HG03520 (cell line): Measurements from ENCODE around the gene BRD7.

Source experiments
- ATAC-seq: cut with Tn5 transposase; IDR thresholded peaks from one replicate; pipeline ENCODE4 v1.9.1; 2021; ENCODE audit warnings: mild to moderate bottlenecking, moderate library complexity; ENCODE audit not compliant: unreplicated experiment

The BRD7 gene

DNA sequence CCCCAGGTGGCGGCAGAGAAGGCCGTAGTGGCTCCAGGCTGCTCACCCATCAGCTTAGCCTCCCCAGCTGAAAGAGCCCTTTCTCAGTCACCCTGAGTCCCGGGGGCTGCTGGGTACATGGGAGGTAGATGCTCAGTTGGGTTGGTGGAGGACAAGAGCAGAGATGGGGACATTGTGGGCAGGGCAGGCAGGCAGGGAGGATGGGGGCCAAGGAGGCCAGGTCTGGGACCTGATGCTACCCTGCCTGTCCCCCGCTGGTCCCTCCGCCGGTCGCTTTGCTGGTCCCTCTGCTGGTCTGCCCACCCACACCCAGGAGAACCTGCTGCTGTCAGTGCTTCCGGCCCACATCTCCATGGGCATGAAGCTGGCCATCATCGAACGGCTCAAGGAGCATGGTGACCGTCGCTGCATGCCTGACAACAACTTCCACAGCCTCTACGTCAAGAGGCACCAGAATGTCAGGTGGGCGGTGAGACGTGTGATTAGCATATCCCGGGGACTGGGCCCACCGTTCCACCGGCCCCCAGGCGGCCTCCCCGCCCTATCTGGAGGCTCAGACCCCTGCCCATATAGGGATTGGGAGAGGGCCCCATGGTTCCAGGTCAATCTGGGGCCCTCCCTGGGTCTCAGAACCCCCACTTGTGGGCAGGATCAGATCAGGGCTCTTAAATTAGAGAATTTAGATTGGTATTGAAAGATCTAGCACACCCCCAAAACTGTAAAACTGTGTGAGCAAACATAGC lies 75.6 kb downstream of the BRD7 start:
- no peak for ATAC-seq

DNA sequence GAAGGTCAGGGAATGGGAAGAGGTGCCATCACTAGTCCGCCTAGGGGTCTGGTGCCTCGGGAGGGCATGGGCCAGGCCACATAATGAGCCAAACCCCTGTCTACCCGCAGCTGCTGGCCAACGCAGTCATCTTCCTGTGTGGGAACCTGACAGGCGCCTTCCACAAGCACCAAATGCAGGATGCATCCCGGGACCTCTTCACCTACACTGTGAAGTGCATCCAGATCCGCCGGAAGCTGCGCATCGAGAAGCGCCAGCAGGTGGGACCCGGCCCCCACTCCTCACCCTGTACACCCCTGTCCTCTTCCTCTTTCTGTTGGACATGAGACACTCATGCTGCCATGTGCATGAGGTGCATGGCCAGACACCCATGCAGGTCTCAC lies 76.2 kb downstream of the BRD7 start:
- ATAC-seq = no peak

DNA sequence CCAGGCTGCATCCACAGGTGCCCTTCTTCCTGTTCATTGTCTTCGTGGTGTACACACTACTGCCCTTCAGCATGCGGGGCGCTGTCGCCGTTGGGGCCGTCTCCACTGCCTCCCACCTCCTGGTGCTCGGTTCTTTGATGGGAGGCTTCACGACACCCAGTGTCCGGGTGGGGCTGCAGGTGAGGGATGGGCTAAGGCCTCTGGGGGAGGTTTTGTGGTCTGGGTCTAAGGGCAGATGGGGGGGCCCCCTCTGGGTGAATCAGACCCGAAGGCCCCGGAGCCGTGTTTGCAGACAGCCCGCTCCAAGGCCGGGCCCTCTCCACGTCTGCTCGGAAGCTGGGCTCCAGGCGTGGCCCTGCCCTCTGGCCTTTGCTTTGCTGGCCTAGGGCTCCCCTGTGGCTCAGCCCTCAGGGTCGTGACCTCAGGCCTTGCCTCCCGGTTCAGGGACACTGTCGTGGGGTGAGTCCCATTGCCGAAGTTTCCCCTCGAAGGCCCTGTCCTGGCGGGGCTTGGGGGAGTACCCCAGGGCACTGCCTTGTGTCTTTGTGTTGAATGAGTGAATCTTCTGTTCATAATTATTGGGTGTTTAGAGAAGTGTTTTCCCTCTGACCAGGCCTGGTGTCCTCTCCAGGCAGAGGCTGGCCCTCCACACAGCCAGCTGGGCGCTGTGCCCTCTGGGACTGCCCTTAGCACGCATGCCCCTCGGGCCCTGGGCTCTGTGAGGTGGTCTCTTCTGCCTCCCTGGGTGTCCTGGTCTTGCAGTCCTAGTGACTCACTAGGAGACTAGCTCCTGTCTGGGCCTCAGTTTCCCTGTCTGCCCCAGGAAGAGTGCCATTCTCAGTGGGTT lies 76.8 kb downstream of the BRD7 start:
- ATAC-seq = no peak

DNA sequence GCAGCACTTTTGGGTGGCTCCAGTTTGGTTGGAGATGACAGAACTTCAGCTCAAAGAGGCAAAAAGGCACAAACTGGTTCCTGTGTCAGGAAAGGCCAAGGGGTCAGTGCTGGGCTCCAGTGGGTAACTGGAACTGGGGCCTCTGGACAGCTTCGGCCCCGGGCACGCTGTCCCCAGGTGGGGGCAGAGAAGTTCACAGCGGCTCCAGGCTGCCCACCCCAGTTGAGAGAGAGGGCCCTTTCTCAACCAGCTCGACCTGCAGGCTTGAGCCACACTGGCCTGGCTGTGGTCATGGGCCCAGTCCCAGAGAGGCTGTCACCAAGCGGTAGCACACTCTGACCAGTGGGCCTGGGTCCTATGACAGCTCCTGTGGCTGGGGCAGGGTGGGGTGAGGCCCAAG lies 77.9 kb downstream of the BRD7 start:
- ATAC-seq = no peak

DNA sequence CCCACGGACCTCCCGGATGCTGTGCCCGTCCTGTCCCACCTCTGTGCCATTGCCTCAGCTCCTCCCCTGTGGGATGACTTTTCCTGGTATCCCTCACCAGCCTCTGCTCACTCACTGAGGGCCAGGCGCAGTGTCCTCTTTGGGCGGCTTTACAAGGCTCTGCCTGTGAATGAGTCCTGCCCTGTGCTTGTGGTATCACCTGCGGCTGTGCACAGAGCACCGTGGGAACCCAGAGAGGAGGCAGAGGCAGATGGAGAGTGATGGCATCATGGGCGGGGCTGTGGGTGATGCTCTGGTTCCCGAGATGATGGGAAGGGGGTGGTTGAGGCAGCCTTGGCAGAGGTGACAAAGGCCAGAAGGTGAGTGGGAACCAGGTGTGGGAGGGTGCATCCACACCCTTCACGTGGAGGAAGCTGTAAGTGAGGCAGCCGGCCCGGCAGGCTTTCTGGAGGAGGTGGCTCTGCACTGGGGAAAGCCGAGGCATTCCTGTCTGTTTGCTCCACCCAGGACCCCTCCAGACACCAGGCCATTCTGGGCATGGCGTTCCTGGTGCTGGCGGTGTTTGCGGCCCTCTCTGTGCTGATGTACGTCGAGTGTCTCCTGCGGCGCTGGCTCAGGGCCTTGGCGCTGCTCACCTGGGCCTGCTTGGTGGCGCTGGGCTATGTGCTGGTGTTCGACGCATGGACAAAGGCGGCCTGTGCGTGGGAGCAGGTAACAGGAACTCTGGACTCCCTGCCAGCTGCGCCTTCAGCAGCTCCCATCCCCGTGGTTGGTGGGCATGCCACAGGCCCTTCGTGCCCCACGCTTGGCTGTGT lies 78.6 kb downstream of the BRD7 start:
- no peak for ATAC-seq

DNA sequence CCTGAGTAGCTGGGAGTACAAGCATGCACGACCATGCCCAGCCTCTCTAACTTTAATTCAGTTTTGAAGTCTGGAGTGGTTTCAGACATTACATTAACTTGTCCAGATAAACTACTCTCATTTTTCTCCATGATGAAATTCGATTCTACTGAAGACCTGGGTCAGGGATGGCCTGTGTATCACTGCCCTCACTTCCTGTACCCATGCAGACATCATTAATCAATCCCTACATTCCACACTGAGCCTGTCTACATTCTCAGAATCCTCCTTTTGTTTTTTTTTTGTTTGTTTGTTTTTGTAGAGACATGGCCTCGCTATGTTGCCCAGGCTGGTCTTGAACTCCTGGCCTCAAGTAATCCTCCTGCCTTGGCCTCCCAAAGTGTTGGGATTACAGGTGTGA lies 79.9 kb downstream of the BRD7 start:
- ATAC-seq = no peak

DNA sequence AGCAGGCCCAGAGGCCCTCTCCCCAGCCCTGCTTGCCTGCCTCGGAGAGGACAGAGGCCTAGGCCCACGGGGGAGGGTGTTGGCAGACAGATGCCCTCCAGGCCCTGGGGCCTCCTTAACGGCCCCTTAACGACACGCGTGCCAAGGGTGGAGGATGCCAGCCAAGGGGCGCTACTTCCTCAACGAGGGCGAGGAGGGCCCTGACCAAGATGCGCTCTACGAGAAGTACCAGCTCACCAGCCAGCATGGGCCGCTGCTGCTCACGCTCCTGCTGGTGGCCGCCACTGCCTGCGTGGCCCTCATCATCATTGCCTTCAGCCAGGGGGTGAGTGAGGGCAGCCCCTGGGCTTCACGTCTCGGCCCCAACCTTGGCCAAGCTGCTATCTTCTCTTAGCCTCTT lies 80.8 kb downstream of the BRD7 start:
- no peak for ATAC-seq

DNA sequence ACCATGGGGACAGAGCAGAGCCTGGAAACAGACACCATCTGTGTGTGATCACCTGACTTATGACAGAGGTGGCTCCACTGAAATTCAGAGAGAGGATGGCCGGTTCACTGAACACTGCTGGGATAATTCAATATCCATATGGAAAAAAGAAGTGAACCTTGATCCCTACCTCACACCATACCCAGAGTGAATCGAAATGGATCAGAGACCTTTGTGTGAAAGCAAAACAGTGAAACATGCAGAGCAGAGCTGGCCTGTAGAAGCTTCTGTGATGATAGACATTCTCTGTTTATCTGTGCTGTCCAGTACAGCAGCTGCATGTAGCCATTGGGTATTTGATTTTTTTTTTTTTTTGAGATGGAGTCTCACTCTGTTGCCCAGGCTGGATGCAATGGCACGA lies 82.1 kb downstream of the BRD7 start:
- no peak for ATAC-seq

DNA sequence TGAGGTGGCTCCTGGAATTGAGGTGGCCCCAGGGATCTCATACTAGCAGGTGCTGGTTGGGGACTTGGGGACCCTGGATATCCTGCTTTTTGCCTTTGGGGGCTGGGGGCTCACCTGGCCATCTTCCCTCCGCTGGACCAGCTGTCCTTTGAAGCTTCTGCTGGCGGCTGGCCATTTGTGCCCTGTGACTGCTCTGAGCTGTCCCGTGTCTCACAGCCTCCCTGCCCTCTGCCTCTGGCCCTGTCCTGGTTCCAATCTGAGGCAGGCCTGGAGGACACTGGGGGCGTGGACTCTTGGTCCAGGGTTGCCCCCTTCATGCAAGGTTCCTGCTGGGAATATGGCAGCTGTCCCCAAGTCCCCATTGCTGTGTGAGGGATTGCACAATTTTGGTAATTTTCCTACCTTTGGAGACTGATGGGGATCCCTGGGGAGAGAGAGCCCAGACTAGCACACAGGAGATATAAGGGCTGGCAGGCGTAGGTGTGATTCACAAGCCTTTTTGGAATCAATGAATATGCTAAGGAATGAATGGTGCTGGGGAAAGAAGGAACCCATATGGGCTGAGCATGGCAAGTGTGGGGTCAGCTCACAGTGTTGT lies 83.3 kb downstream of the BRD7 start:
- ATAC-seq = no peak

DNA sequence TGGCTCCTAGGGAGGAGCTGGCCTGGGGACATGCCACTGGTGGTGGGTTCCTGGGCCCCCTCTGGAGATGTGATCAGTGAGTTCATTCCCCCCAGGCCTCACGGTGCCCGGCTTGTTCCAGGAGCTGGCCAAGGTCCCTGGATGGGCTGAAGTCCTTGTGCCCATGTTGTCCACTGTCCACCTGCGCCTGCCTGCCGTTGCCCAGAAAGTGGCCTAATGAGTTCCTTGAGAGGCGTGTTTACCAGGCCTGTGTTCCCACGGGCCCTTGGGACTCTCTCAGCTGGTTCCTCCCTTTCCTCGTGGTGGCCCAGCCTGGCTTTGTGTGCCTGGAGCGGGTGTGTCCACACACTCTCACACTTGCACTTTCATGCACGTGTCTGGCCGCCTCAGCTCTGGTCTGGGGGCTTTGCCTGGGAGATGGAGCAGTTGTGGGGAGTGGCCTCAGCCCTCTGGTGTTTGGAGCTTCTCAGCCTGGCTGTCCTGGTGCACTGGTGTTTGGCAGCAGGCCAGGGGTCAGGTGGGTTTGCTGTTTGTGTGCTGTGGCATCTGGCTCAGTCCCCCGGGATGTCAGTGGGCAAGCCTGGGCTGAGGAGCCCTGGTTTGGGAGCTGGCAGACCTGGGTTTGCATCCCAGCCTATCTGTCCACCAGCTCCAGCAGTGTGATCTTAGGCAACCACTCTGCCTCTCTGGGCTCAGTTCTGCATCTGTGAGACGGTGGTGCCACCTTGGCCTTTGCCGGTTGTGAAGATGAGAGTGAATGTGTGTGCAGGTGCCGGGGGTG lies 84.5 kb downstream of the BRD7 start:
- no peak for ATAC-seq

DNA sequence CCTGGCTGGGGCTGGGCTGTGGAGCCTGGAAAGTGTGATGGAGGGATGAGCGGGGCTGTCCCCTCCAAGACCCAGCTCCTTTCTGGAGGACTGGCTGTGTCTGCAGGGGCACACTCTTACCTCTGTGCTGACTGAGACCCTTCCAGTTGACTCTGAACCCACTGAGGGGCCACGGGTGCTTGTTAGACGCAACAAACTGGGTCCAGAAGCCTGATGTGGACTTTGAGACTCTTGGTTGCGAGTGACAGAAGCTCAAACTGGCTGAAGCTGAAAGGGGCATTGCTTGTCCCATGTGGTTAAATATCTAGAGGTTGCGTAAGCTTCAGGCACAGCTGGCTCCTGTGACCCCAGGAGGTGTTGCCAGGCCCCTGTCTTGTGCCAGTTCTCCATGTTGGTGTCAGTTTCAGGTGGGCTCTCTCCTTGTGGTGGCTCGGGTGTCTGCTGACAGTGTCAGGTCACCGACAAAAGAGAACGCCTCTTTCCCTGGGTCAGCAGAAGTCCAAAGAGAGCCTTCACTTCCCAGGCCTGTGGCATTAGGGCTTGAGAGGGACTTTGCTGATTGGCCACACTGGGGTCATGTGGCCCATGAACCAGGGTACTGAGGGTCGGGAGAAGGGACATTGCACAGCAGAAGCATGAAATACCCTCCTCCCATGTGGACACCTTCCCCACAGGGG lies 85.7 kb downstream of the BRD7 start:
- no peak for ATAC-seq

DNA sequence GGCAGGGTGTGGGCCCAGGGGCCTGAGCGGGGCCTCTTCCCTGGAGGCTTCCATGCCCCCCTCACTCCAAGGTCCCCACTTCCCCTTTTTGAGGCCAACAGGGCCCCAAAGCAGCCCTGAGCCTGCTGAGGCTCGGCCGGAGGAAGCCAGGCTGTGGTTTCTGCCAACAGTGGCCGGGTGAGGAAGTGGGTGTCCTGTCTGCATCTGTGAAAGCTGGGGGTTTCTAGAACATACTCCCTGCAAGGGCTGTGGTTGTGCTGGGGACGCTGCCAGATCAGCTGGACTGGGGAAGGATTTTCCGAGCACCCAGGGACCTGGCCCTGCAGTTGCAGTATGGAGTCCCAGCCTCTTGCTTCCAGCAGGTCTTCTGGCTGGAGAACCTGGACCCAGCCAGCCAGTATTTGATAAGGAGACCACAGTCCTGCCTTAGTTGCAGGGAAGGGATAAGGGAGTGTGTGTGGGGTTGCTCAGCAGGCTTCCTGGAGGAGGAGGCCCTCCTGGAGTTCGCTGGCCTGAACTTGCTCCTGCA lies 86.7 kb downstream of the BRD7 start:
- ATAC-seq = peak; percentile 86

DNA sequence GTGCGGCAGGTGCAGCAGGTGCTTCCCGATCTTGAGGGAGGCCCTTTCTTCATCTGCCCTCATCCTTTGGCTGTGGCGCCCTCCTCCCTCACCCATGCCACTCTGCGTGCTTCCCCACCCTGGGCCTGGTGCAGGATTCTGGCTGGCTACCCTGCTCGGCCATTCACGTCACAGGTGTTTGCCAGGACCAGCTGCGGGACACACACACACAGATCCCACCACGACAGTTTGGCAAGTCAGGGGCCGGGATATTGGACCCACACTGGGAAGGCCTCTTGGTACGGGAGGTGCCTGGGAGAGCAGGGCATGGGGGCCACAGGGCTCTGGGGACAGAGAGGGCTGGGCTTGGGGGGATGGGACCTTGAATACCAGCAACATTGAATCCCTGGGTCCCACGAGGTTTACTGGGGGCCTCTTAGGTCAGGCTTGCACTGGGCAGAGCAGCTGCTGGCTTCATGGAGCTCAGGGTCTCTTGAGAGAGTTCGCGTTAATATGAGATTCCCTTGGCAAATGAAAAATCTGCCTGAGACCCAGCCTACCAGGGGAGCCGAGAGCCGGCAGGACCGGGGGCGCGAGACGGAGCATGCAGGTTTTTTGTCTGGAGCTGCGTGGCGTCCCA lies 87.3 kb downstream of the BRD7 start:
- no peak for ATAC-seq

DNA sequence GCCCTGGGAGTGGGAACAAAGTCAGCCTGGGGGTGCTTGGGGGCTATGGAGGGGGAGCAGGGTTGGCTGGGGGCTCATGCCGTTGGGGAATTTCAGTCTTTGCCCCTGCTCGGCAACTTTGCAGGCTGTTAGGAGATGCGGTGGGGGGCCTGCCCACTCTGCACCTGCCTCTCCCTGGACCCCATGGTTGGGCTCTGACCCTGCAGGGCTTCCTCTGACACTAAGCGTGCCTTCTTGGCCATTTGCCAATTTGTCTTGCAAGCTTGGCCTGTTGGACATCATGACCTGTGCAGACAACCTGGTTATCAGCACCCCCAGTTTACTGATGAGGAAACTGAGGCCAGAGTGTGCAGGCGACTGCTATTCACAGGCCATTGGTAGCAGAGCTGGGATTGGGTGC lies 87.9 kb downstream of the BRD7 start:
- ATAC-seq = no peak

DNA sequence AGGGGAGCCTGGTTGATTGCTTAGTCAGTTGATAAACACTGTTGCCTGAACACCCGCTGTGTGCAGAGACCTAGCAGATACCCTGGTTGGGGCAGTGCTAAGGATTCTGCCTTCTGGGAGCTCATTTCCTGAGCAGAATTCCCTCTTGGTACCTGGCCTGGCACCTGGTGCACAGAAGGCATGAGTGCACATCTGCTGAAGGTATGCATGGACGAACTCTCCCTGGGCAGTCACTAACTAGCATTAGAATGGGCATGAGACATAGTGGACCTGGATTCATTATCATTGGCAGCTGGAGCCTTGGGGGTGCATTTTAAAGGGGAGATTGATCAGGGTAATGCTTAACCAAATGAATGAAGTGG lies 89.3 kb downstream of the BRD7 start:
- ATAC-seq = no peak

DNA sequence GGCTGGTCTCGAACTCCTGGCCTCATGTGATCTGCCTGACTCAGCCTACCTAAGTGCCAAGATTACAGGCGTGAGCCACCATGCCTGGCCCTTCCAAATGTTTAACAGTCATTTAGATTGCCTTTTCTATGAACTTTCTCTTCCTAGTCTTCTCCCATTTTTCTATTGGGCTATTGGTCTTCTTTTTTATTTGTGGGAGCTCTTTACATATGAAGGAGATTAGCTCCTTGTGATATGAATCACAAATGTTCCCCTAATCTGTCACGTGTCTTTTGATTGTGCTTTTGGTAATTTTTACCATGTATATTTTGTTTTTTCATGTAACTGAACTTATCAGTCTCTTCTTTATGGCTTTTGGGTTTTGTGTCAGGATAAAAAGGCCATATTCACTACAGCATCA lies 90.5 kb downstream of the BRD7 start:
- no peak for ATAC-seq

DNA sequence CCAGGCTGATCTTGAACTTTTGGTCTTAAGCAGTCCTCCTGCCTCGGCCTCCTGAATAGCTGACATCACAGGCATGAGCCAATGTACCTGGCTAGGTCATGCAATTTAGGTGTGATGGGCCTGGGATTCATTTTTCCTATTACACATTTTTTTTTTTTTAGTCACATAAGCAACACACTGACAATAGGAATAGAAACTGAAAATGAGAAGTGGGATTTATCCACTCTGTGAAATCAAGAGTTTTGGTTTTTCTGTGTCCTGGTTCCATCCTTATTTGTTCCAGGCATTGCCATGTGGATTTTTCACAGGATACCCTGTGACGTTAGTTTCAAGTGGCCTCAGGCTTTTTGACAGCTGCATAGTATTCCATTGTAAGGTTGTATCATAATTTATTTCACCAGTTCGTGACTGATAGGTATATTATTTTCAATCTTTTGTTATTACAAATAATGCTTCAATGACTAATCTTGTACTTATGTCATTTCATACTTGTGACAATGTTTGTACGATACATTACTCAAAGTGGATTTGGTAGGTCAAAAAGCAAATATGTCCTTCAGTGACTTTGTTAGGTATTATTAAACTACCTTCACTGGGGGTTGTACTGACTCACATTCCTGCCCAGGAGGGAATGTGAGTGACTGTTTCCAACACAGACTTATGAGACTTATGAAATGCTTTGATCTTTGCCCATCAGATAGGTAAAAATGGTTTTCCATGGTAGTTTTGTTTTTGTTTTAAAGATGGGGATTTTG lies 91.8 kb downstream of the BRD7 start:
- ATAC-seq = no peak

DNA sequence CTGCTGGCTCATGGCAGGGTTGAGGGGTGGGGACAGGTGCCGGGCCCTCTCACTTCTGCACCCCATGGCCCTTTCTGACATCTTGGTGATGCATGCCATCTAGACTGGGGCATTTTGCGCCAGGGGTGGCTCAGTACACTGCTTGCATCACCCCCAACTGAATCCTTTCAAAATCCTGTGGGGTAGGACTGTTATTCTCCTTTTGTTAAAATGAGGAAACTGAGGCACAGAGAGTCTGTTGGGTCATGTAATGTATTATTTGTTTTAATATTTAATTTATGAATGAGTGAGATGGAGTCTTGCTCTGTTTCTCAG lies 92.5 kb downstream of the BRD7 start:
- no peak for ATAC-seq
